Stomach (tissue), 4 donors: ENCODE results near the gene CRTC3.

Source experiments
- EP300 ChIP-seq: sonication (generic); formaldehyde crosslinking; IDR thresholded peaks from one replicate; pipeline ENCODE4 v1.6.1; 2017; ENCODE audit warnings: antibody characterized with exemption
- POLR2A ChIP-seq, 4 donors: fragments of 450-650 bp; IDR thresholded peaks; one replicate each; pipeline ENCODE4 v1.6.1; 2016; ENCODE audit warnings: antibody characterized with exemption in 4 of 4, control low read depth in 2 of 4, mild to moderate bottlenecking in 1 of 4, moderate library complexity in 1 of 4
- POLR2AphosphoS5 ChIP-seq, 3 donors: sonication (generic); formaldehyde crosslinking; IDR thresholded peaks; one replicate each; pipeline ENCODE4 v1.6.1; 2016; ENCODE audit warnings: antibody characterized with exemption in 3 of 3
- TF ChIP-seq, protein P1 (sequence below), 7 experiments: fragments of 450-650 bp in 4 of 7; fragments of 200-600 bp in 3 of 7; sonication (generic) in 3 of 7; IDR thresholded peaks; one replicate each; pipeline ENCODE4 v1.5.1; 2016 to 2019; ENCODE audit warnings: antibody characterized with exemption in 7 of 7, control low read depth in 2 of 7, mild to moderate bottlenecking in 1 of 7

DNA sequence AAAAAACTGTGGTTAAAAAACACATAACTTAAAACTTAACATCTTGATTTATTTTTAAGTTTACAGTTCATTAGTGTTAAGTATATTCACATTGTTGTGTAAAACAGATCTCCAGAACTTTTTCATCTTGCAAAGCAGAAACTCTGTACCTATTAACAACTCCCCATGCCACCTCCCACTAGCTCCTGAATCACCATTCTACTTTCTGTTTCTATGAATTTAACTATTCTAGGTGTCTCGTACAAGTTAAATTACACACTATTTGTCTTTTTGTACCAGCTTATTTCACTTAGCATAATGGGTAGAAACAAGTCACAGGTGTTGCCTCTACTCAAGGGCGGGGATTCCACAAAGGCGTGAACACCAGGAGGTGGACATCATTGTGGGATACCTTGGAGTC is 43.2 kb downstream of the CRTC3 start:
- TF ChIP-seq, protein P1, sequence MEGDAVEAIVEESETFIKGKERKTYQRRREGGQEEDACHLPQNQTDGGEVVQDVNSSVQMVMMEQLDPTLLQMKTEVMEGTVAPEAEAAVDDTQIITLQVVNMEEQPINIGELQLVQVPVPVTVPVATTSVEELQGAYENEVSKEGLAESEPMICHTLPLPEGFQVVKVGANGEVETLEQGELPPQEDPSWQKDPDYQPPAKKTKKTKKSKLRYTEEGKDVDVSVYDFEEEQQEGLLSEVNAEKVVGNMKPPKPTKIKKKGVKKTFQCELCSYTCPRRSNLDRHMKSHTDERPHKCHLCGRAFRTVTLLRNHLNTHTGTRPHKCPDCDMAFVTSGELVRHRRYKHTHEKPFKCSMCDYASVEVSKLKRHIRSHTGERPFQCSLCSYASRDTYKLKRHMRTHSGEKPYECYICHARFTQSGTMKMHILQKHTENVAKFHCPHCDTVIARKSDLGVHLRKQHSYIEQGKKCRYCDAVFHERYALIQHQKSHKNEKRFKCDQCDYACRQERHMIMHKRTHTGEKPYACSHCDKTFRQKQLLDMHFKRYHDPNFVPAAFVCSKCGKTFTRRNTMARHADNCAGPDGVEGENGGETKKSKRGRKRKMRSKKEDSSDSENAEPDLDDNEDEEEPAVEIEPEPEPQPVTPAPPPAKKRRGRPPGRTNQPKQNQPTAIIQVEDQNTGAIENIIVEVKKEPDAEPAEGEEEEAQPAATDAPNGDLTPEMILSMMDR (IDR thresholded peaks at IDR 0.05), result no peak
- no peak for TF ChIP-seq EP300
- TF ChIP-seq POLR2A (IDR thresholded peaks at IDR 0.05), result no peak
- no peak for TF ChIP-seq POLR2AphosphoS5 (IDR thresholded peaks at IDR 0.05)
